NCI-H1436 (cell line): Measurements from ENCODE around the gene ODC1.
"Not testable (repeated sequence)": the region's sequence is repeated elsewhere in the genome, so short reads cannot be mapped to it uniquely, and the experiment has no call there.

Experiments used
- DNase-seq: peaks from one replicate; lab custom pipeline; 2025; lab: John Stamatoyannopoulos, UW

ODC1 gene

DNA sequence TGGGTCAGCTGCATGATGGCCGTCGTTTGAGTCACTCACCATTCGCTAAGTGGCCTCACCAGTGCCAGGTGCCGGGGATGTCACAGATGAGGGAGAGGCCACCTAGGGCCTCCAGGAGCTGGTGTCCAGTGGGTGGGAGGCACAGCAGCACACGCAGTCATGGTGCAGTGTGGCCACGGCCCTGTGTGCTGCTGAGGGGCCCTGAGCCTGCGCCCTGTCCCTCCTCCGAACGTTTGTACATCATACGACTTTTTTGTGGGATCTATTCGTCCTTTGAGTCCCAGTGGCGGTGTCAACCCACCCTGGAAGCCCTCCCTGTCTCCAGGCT, 30.1 kb upstream of the ODC1 start:
- no peak for DNase-seq

GRCh38 chr2:10477443-10478297, 29.5 kb upstream of the ODC1 start:
- no peak for DNase-seq

DNA sequence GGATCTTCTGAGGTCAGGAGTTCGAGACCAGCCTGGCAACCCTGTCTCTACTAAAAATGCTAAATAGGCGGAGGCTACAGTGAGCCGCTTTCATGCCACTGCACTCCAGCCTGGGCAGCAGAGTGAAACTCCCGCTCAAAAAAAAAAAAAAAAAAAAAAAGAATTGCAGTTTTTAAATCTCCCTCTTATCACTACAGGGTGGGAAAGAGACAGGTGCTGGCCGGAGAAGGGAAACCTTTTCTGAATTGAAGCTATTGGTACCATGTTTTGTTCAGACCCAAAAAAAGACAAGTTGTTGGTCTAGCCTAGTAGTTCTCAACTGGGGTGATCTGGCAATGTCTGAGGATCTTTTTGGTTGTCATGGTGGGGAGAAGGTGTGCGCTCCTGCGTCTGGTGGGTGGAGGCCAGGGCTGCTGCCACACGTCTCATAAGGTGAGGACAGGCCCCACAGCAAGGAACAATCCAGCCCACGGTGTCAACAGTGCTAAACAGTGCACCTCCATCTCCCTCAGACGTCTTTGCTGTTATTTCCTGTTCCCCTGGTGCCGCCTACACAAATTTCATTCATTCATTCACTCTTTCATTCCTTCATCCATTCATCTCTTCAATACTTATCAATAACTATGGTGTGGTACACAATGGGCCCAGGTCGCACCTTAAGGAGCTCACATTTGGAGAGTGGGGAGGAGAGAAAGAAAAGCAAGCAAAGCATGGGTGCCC, 28.8 kb upstream of the ODC1 start:
- no peak for DNase-seq

DNA sequence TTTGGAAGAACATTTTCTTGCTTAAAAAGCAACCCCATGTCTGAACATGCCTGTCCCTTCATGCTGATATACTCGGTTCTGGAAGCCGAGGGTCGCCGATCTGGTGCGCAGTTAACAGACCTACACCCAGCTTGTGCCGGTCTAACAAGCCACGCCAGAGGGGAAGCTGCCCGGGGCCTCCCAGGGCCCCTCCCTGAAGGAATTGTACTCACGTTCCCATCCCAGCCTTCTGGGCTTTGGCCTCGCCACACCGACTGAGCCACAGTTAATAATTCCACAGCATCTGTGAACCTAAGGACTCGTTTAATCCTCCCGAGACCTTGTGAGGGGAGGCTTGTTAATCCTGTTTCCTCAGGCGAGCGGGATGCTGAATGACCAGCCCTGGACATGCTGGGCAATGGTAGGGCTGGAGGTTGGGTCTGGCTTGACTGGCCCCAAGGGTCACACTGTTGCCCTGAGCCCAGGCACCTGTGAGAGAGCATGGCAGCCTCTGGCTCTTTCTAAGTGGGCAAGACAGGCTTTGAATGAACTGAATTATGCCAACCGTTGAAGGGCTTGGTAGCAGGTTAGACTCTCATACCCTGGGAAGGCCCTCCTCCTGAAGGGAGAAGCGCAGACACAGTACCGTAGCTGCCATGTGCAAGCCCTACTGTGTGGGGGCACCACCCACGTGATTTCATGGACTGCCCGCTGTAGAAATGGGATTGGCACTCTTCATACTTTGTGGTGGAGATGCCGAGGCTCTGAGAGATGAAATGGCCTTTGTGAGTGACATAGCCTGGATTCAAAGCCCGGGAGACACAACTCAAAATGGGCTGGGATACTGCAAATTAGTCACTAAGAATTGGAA, 27.9 kb upstream of the ODC1 start:
- no peak for DNase-seq

DNA sequence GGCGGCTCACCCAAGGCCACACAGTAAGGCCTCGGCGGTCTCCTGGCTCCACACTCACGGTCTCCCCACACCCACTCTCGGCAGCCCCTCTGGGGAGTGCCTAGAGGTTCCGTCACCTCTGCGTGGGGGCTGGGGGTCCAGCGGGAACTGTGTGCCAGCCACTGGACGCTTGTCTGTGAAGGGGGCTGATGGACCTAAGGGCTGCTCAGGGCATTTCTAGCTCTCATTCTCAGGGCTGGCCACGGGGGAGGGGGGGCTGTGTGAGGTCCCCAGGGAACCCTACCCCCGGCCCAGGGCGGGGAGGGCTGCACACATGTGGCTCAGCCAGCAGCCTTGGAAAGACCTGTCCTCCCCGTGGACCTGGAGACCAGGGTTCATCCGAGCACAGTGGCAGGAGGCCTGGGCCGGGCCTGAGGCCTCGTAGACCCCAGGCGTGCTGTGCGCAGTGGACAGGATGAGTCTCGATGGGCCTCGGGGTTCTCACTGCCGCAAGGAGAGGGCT, 27.1 kb upstream of the ODC1 start:
- DNase-seq, result no peak

DNA sequence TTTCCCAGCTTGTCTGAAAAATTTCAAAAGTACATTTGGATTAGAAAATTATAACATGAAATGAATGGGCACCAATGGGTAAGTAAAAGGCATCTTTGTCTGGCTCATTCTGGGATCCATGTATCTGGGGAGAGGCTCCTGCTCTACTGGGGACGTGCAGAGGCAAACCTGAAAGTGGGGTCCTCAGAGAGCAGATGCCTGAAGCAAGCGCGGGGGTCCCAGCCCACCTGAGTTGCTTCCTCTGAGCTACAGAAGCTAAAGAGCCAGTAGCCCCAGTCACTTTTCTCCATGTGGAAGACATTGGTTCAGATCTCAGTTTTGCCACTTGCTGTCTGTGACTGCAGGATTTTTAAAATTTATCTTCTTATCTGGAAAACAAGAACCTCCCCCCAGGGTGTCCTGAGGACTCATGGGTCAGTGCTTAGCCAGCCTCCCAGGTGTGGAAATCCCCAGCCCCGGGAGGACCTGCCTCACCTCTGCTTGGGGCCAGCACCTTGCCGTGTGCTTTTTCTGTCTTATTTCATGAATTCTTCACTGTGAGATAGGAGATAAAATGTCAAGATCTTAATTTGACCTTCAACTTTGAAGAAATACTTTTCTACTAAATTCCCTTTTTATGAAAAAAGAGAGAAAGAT, 25.1 kb upstream of the ODC1 start:
- DNase-seq, result no peak

DNA sequence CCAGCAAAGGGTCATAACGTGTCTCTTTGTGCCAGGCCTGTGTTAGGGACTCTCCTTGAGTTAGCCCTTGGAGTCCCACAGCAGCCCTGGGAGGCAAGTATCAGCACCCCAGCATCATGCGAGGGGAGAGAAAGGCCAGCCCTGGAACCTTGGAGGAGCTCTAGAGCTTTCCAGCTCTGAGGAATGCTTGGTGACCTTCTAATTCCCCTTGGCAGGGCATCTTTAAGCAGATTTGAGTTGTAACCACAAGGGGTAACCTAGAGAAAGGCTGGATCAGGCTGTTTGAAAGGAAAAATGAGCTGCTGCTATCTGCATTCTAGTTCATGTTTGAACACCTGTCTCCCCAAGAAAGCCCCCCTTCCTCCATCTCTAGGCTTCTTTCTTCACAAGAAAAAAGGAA, 23.8 kb upstream of the ODC1 start:
- DNase-seq, result no peak

DNA sequence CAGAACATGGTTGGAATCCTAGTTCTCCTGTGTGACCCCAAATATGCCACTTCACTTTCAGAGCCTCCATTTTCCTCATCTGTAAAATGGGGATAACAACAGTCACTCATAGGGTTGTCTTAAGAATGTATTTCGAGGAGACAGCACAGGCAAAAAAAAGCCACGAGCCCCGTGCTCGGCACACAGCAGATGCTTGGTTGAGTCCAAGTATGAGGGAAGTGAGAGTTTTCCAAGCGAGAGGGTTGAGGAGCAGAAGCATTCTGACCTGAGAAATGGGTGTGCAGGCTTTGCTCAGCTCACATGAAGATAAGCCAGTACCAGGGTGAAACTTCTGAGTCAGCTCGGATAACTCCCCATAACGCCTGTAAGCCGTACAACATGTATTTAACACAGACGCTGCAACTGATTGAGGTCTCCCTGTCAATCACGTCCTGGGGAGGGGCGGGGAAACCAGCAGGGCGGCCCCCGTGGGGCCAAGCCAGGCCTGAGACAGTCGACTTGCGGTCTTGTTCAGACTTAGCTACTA, 23.0 kb upstream of the ODC1 start:
- no peak for DNase-seq

DNA sequence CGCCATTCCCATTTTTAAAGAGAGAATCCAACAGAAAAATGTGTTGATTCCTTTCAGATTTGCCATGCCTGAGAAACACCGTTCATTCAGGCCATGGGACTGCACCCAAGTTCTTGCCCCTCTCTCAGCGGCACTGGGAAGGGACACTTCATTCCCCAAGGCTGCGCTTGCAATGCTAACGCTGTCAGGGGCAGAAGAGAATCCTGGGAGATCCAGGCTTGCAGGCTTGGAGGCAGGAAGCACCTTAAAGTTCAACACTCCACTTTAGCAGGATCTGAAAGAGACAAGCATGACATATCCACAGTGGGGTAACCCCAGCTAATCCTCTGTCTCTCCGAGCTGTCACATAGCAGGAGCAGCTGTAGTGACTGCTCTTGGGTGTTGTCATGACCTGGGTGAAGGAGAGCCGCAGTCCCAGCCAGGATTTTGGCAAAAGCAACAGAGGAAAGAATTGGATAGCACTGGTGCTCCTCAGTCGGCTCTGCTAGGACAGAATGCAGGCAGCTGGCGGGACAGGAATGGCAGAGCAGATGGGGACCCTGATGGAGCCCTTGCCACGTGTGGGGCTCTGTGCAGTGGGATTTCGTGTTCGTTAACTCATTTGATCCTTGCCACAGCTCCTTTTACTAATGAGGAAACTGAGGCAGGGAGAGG, 22.0 kb upstream of the ODC1 start:
- no peak for DNase-seq

GRCh38 chr2:10469301-10469700, 21.2 kb upstream of the ODC1 start:
- no peak for DNase-seq

DNA sequence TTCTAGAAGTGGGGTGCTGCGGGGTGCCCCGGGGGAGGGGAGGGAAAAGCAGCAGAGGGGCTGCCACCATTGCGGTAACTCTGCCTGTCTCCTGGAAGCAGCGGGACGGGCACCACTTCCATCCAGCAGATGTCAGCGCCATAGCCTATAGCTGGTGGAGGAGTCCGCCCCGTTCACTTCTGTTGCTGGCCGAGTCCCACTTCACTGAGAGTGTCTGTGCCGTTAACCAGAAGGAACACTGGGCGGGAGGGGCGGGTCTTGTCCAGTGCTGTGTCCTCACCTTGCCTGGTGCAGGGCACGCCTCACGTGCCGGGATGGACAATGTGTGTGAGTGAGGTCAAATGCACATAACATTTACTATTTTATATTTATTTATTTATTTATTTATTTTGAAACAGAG, 19.3 kb upstream of the ODC1 start:
- DNase-seq, result no peak

- no peak for DNase-seq
These were observed 18.7 kb upstream of the ODC1 start for GRCh38 chr2:10466801-10467200.

GRCh38 chr2:10465910-10466309, 17.8 kb upstream of the ODC1 start:
- no peak for DNase-seq

DNA sequence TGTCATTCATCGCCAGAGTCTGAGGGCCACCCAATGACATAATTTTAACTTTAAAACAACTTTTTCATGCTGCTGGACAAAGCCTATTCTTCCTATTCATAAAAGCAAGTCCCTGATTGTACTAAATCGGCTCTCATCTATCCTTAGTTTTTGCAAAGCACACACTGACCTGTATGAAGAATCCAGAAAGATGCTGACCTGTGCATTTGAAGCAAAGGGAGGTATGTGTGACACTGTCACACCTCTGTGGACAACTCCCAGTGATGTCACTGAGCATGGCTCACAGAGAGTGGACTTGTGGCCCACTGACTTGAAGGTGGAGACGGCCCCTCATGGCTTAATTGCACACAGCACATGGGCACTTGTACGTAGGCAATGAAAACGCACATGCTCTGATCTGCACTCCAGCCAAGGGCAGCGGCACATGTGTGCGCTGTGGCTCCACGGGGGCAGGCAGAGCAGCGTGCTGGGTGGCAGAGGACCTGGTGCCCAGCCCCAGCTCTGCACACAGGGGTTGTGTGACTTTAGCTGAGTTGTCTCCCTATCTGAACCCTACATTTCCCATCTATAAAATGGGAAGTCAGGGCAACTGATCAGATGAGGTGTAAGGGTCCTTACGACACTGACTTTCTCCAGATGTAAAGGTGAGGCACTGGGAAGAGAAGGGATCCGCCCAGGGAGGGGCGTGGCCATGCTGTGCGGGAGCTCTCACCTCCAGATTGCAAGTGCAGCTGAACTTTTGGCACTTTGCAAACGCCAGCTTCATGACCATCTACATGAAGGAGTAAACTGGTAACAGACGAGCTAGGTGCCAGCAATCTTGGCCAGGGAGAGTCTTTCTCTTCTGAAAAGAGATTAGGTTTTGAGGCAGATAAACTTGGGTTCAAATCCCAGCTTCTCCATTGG, 14.3 kb upstream of the ODC1 start:
- DNase-seq, result no peak

DNA sequence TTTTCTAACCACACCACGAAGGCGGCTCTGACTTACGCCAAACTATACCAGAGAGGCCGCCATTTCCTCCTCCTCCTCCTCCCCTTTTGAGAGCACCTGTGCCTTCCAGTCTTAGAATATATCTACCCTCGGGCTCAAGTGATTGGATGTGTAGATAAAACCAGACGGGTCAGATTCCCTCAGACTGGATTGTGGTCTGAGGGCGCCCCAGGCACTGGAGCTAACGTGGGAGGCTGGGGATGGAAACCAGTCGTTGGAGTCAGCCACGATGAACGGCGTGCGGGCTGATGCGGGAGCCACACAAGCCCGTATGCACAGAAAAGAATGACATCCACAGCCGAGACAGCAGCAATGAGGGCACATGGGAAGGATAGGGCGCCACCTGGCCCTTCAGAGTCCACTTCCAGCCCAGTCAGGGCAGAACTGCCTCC, 12.3 kb upstream of the ODC1 start:
- DNase-seq, result no peak

DNA sequence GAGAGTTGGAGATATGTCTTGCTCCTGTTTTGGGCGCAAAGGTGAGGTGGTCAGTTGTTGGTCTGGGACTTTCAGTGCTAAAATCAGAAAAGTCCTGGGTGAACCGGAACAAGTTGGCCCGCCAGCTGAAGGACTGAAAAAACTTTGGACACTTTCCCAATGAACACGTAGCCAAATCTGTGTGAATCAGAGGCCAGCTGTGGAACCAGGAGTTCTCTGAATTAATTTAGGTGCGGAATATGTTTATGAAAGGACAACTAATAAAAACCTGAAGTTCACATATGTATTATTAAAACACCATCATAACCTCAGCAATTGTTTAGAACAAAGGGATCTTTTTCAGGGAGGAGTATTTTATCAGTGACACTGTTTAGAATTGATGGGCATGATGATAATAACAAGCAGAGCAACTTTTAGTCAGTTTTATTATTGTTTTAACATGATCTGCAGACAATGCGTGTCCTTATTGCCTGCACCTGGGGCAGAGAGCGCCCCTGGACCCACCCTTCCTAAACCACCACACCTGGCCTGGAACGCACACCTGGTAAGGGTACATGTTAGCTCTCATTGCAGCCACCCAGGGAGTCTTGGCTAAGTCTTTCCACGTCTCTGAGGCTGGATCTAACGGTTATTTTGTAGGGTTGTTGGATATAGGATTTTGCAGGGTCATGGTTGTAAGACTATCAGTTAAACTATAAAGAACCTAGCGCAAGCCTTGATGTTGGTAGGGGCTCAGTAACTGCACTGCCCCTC, 9.9 kb upstream of the ODC1 start:
- DNase-seq, result no peak

DNA sequence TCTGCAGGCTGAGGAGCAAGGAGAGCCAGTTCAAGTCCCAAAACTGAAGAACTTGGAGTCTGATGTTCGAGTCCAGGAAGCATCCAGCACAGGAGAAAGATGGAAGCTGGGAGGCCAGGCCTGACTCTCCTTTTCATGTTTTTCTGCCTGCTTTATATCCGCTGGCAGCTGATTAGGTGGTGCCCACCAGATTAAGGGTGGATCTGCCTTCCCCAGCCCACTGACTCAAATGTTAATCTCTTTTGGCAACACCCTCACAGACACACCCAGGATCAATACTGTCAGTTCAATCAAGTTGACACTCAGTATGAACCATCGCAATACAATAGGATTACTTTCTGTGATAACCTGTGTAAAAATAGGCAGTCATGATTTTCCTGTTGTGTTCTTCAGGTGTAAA, 9.1 kb upstream of the ODC1 start:
- not testable (repeated sequence) for DNase-seq

GRCh38 chr2:10454505-10454904, 6.4 kb upstream of the ODC1 start:
- DNase-seq, result no peak

DNA sequence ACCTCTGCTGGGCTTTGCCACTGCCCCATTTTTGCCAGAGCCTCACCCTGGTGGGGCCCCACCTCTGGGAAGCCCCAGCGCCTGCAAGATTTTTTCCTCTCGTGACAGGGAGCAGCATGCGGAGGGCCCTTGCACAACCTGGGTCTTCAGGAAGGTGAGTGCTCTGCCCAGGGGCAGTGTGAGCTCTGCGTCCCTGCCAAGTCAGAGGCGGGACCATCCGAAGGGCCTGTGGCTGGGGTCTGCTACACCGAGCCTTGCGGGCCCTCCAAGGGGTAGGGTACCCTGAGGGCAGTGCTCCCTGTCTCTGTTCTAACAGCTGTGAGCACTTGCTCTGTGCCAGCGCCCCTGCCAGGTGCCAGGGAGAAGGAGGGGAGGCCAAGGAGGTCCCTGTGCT, 5.8 kb upstream of the ODC1 start:
- no peak for DNase-seq
